Esophagus squamous epithelium (tissue), 4 donors: ENCODE measurements around the gene MPP4.

Source experiments
- CTCF ChIP-seq, 6 experiments: fragments of 450-650 bp in 4 of 6; fragments of 200-600 bp in 2 of 6; sonication (generic) in 2 of 6; IDR thresholded peaks; one replicate each; pipeline ENCODE4 v1.5.1; 2016 to 2019; ENCODE audit warnings: antibody characterized with exemption in 6 of 6, mild to moderate bottlenecking in 4 of 6, moderate library complexity in 4 of 6
- POLR2A ChIP-seq, 4 donors: fragments of 450-650 bp; IDR thresholded peaks; one replicate each; pipeline ENCODE4 v1.6.1; 2017; ENCODE audit warnings: antibody characterized with exemption in 4 of 4, mild to moderate bottlenecking in 4 of 4, moderate library complexity in 3 of 4

GRCh38 chr2:201701646-201702045 lies 3.2 kb upstream of the MPP4 start:
- TF ChIP-seq CTCF (IDR thresholded peaks at IDR 0.05) (no peak), POLR2A (IDR thresholded peaks at IDR 0.05) (no peak)
